MM.1S (cell line): ENCODE data around the gene RNF130.

ENCODE experiments used
- DNase-seq: peaks from one replicate; pipeline ENCODE4 v3.0.0-alpha.2; 2015
- H2AFZ ChIP-seq: fragments of 300-600 bp; sonication (generic); 2 replicates; pipeline ENCODE4 v1.6.0; 2016; ENCODE audit warnings: antibody characterized with exemption, low read length
- H3F3A ChIP-seq: fragments of 300-600 bp; sonication (generic); 2 replicates; pipeline ENCODE4 v1.6.1; 2016; ENCODE audit warnings: mild to moderate bottlenecking, antibody characterized with exemption, low read length, moderate library complexity, mixed read lengths; ENCODE audit not compliant: insufficient read depth
- H3K27ac ChIP-seq: fragments of 300-600 bp; sonication (generic); 2 replicates; pipeline ENCODE4 v1.5.1; 2016; ENCODE audit warnings: mild to moderate bottlenecking, low read length
- H3K27me3 ChIP-seq: fragments of 300-600 bp; sonication (generic); replicated peaks from 2 replicates; pipeline ENCODE4 v1.6.0; 2016; ENCODE audit warnings: low read length; ENCODE audit not compliant: insufficient read depth
- H3K36me3 ChIP-seq: fragments of 300-600 bp; sonication (generic); replicated peaks from 2 replicates; pipeline ENCODE4 v1.6.1; 2016; ENCODE audit warnings: mild to moderate bottlenecking, low read length, mixed read lengths; ENCODE audit not compliant: insufficient read depth
- H3K4me1 ChIP-seq: fragments of 300-600 bp; sonication (generic); 2 replicates; pipeline ENCODE4 v1.6.1; 2016; ENCODE audit warnings: low read length, mixed read lengths
- H3K4me2 ChIP-seq: fragments of 300-600 bp; sonication (generic); 2 replicates; pipeline ENCODE4 v1.6.0; 2016; ENCODE audit warnings: low read depth, low read length
- H3K4me3 ChIP-seq: fragments of 300-600 bp; sonication (generic); 2 replicates; pipeline ENCODE4 v1.5.1; 2016; ENCODE audit warnings: low read length, mixed read lengths
- H3K79me2 ChIP-seq: fragments of 300-600 bp; sonication (generic); 2 replicates; pipeline ENCODE4 v1.6.1; 2016; ENCODE audit warnings: mixed run types, low read length, mixed read lengths
- H3K9ac ChIP-seq: fragments of 300-600 bp; sonication (generic); 2 replicates; pipeline ENCODE4 v1.6.1; 2016; ENCODE audit warnings: low read length, mixed read lengths
- H3K9me2 ChIP-seq: fragments of 300-600 bp; sonication (generic); replicated peaks from 2 replicates; pipeline ENCODE4 v1.6.1; 2016; ENCODE audit warnings: mild to moderate bottlenecking, low read length, mixed read lengths; ENCODE audit not compliant: insufficient read depth
- H3K9me3 ChIP-seq: fragments of 300-600 bp; sonication (generic); replicated peaks from 2 replicates; pipeline ENCODE4 v1.6.1; 2016; ENCODE audit warnings: mild to moderate bottlenecking, low read length, mixed read lengths; ENCODE audit not compliant: insufficient read depth
- H4K20me1 ChIP-seq: fragments of 300-600 bp; sonication (generic); 2 replicates; pipeline ENCODE4 v1.6.1; 2016; ENCODE audit warnings: mild to moderate bottlenecking, low read length, moderate library complexity, mixed read lengths; ENCODE audit not compliant: insufficient read depth
- EZH2 ChIP-seq: fragments of 300-600 bp; sonication (generic); optimal IDR thresholded peaks from 2 replicates; pipeline ENCODE3; 2017; ENCODE audit warnings: low read depth, mild to moderate bottlenecking, antibody characterized with exemption, low read length, mixed read lengths
- EZH2phosphoT487 ChIP-seq: fragments of 300-600 bp; sonication (generic); IDR thresholded peaks from 2 replicates; pipeline ENCODE4 v1.6.1; 2018; ENCODE audit warnings: antibody characterized with exemption, low read length
- TF ChIP-seq, protein P1 (sequence below): fragments of 300-600 bp; sonication (generic); IDR thresholded peaks from 2 replicates; pipeline ENCODE4 v1.5.1; 2016; ENCODE audit warnings: antibody characterized with exemption, low read length, mixed read lengths

RNF130 gene

DNA sequence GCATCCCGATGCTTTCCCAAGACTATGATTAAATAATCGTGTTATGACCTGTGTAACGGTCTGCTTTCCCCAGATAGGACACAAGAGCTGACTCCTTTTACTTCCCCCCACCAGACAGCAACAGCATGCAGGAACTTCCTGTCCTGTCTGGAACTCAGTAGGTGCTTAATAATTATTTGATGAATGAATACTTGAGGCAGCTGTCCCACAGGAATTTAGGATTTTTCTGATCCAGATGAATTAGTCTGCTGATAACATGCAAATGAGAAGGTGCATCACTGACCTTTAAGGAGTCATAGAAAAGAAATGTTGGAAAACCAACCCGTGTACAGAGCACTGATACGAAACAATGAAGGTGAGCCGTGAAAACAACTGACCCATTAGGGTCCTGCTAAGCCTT is 12.2 kb downstream of the RNF130 start:
- Histone ChIP-seq H3K4me2 (no peak overlapping the region), H3K36me3 (no peaks in the 10 kb centered on the region), H3F3A (no peaks in the 10 kb centered on the region), H3K9me2 (no peaks in the 10 kb centered on the region), H3K27me3 (no peaks in the 10 kb centered on the region), H3K4me3 (no peak overlapping the region), H2AFZ (no peak overlapping the region), H3K9me3 (no peaks in the 10 kb centered on the region), H3K27ac (no peak overlapping the region), H4K20me1 (no peaks in the 10 kb centered on the region), H3K9ac (no peak overlapping the region), H3K79me2 (no peaks in the 10 kb centered on the region), H3K4me1 (no peaks in the 10 kb centered on the region)
- DNase-seq: no peak
- TF ChIP-seq, protein P1, sequence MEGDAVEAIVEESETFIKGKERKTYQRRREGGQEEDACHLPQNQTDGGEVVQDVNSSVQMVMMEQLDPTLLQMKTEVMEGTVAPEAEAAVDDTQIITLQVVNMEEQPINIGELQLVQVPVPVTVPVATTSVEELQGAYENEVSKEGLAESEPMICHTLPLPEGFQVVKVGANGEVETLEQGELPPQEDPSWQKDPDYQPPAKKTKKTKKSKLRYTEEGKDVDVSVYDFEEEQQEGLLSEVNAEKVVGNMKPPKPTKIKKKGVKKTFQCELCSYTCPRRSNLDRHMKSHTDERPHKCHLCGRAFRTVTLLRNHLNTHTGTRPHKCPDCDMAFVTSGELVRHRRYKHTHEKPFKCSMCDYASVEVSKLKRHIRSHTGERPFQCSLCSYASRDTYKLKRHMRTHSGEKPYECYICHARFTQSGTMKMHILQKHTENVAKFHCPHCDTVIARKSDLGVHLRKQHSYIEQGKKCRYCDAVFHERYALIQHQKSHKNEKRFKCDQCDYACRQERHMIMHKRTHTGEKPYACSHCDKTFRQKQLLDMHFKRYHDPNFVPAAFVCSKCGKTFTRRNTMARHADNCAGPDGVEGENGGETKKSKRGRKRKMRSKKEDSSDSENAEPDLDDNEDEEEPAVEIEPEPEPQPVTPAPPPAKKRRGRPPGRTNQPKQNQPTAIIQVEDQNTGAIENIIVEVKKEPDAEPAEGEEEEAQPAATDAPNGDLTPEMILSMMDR: no peak
- TF ChIP-seq EZH2: no peak
- TF ChIP-seq EZH2phosphoT487: no peak

DNA sequence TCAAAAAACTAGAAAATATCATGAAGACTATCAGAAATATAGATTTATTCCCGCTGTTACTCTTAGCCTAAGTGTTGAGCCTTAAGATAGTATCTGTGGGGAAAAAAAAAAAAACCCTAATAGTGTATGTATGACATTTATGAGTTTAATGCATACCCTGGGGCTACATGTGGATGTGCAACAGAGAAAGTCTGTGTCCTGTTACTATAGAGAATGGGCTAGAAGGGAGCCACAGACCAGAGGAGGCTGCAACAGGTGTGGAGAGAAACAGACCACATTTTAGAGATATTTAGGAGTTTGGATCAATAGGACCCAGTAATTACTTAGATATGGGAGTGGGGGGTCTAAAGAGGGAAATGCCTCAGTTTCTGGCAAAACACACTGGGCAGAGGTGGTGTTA is 15.4 kb downstream of the RNF130 start:
- Histone ChIP-seq H3K27me3 (no peaks in the 10 kb centered on the region), H3K9me3 (no peaks in the 10 kb centered on the region), H3K36me3 (no peaks in the 10 kb centered on the region), H3K27ac (no peak overlapping the region), H3K4me3 (no peak overlapping the region), H3K9me2 (no peaks in the 10 kb centered on the region), H3K4me1 (no peaks in the 10 kb centered on the region), H3K9ac (no peak overlapping the region), H3F3A (no peaks in the 10 kb centered on the region), H3K4me2 (no peak overlapping the region), H2AFZ (no peak overlapping the region), H4K20me1 (no peaks in the 10 kb centered on the region), H3K79me2 (no peaks in the 10 kb centered on the region)
- no peak for DNase-seq
- TF ChIP-seq EZH2phosphoT487 (no peak), EZH2 (no peak)

DNA sequence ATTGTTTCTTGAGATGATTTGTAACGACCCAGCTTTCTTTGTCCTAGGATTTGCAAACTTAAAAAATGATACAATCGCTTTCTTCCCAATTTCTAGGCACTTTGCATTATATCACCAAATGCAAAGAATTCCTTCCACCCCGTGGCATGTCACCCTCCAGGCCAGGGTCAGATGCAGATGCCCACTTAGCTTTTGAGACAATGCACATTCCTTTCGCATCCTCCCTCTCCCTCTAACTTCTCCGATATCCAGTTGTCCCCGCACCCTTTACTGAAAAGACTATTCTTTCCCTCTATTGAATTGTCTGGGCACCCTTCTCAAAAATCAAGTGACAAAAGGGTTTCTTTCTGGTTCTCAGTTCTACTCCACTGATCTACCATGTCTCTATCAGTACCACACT is 17.3 kb downstream of the RNF130 start:
- Histone ChIP-seq H3K79me2 (no peaks in the 10 kb centered on the region), H3K4me2 (peak overlapping the region; percentile 4; the same call in 1 of the 2 replicates), H3K4me1 (no peaks in the 10 kb centered on the region)

DNA sequence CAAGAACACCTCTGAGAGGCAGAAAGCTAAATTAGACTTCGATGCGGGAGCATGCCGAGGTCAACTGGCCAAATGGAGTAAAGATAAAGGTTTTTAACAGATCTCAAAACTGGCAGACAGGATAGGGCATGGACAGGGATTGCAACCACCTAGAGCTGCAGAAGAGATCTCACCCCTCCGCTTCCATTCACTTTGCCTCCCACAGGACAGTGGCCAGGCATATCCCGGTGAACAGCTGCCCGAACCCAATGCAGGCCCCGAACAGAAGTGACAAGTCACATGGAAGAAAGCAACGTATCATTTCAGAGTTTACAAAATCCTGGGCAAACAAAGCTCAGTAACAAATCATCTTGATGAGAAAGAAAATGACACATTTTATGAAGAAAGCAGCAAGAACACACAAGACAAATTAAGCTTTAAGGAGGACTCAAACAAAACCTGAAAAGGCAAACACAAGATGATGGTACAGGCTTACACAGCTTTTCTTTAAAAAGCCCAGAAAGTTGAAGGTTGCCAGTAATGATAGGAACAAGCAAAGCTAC is 18.4 kb downstream of the RNF130 start:
- Histone ChIP-seq H3K9ac (no peak overlapping the region), H3K9me3 (no peaks in the 10 kb centered on the region), H3K9me2 (no peaks in the 10 kb centered on the region), H3K4me1 (no peaks in the 10 kb centered on the region), H3K27ac (peak overlapping the region; percentile 33; the same call in 1 of the 2 replicates), H3K4me2 (peak overlapping the region; percentile 8; the same call in 1 of the 2 replicates), H4K20me1 (no peaks in the 10 kb centered on the region), H3K36me3 (no peaks in the 10 kb centered on the region), H3K4me3 (no peak overlapping the region), H3K79me2 (no peaks in the 10 kb centered on the region), H3K27me3 (no peaks in the 10 kb centered on the region), H3F3A (no peaks in the 10 kb centered on the region), H2AFZ (no peak overlapping the region)
- no peak for DNase-seq
- no peak for TF ChIP-seq EZH2
- no peak for TF ChIP-seq EZH2phosphoT487
- TF ChIP-seq, protein P1: no peak

More for the DNA sequence above, 17.3 kb downstream of the RNF130 start:
- H3K9ac ChIP-seq: no peak overlapping the region
- H3K9me2 ChIP-seq: no peaks in the 10 kb centered on the region
- H3K27me3 ChIP-seq: no peaks in the 10 kb centered on the region
- TF ChIP-seq EZH2: no peak
- no peak for TF ChIP-seq EZH2phosphoT487
- TF ChIP-seq, protein P1: no peak
- no peak for DNase-seq
- H3K4me3 ChIP-seq: no peak overlapping the region
- peak overlapping the region; percentile 33; the same call in 1 of the 2 replicates for H3K27ac ChIP-seq
- H3K9me3 ChIP-seq: no peaks in the 10 kb centered on the region
- H3F3A ChIP-seq: no peaks in the 10 kb centered on the region
- no peaks in the 10 kb centered on the region for H4K20me1 ChIP-seq
- no peak overlapping the region for H2AFZ ChIP-seq
- no peaks in the 10 kb centered on the region for H3K36me3 ChIP-seq
